CD4-positive, alpha-beta T cell treated with Interferon gamma for 1 hour (primary cell): ENCODE results near the gene EXT2.

Experiments
- DNase-seq: peaks from one replicate; pipeline ENCODE4 v3.0.0-alpha.2; 2020

EXT2 gene

GRCh38 chr11:44269369-44270351, 174.2 kb downstream of the EXT2 start:
- DNase-seq: no peak

GRCh38 chr11:44270403-44271273, 175.2 kb downstream of the EXT2 start:
- no peak for DNase-seq

- DNase-seq: no peak
These were observed 175.8 kb downstream of the EXT2 start for GRCh38 chr11:44271286-44271685.

- DNase-seq: no peak
These were observed 178.9 kb downstream of the EXT2 start for GRCh38 chr11:44274404-44274803.

- DNase-seq: no peak
These were observed 179.8 kb downstream of the EXT2 start for GRCh38 chr11:44275241-44275640.

DNA sequence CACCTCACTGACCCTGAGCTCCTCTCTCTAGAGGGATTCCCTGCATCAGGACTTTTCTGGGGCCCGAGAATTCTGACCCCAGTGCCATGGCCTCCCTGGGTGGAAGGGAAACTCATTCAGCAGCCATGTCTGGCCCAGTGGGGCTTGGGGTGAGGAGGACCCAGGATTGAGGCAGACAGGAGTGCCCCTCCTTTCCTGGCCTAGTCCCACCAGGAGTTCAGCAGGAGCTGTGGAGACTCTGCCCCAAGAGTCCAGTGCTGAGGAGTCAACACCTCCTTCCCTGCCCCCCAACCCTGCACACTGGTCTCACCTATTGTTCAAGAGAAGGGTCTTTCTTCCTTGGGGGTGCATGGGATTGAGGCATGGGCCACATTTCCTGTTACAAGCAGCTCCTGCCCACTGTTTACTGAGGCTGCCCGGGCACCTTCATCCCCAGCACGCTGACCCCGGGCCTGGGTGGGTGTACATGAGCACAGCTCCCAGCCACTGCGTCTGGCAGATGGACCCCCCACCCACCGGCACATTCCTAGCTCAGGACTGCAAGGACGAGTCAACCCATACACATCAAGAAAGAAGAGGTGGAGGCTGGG, 180.6 kb downstream of the EXT2 start:
- DNase-seq: no peak

DNA sequence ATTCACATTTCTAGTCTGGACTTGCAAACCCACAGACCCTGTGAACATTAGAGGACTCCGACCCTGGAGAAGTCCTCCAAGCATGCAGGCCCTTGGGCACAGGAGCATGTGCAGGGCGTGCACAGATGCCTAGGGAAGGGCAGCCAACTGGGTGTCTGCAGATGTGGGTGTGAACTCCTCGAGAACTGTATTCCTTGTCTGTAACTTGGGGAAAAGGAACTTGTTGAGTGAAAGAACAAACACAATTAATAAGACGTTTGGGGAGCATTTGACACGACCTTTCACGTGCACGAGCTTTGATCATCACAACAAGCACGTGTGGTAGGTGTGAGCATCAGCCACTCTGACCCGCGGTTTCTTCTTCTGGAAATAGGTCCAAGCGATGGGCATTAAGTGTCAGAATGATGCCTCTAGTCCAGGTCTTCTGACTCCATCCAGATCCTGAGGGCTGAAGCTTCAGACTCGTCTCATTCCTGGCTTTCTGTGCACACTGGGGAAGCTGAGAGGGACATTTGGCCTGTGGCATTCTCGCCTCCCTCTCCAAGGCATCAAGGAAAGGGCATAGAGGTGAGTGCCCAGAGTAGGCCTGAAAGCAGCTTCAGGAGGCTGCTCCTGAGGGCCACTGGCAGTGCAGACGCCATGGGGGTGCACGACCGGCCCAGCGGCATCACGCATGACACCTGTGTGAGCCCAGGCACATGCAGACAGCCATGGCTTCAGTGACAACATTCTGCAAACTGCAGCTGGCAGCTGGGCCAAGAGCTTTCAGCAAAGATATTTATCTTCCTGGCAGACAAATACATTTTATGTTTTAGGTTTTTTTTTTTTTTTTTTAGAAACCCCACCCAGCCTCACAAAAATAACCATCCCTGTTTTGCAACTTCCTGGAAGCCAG, 182.0 kb downstream of the EXT2 start:
- no peak for DNase-seq

DNA sequence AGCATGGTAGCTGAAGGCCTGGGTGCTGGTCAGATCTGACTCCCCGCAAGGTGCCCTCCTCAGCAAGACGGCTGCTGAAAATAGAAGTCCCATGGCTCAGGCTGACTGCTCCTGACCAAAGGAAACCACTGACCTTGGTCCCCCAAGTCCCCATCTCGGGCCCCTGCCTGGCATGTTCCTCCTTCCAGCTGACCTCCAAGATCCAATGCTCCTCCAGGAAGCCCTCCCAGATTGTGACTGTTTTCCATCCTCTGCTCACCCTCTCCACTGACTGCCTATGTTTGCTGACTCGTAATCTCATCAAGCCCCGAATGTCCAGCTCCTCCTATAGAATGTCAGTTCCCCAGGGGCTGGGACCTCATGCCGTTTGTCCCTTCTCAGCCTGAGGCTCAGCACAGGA, 184.0 kb downstream of the EXT2 start:
- no peak for DNase-seq

- DNase-seq: no peak
These were observed 184.8 kb downstream of the EXT2 start for GRCh38 chr11:44280257-44280656.

DNA sequence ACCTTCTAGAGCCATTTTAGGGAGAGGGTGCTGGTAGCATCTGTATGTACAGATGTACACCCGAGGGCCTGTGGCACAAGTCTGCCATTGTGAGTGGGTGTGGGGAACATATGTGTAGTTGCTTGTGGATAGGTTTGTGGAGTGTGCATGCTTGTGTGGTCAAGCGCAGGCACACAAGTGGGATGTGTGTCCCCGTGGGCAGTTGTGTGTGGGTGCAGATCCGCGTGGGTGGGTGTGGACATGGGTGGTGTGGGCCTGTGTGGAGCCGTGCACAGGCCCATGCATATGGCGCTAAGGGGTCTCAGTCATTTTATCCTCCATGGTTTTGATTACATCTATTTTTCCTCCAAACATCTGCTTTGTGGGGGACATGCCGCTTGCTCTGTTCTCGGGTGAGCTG, 185.7 kb downstream of the EXT2 start:
- no peak for DNase-seq

DNA sequence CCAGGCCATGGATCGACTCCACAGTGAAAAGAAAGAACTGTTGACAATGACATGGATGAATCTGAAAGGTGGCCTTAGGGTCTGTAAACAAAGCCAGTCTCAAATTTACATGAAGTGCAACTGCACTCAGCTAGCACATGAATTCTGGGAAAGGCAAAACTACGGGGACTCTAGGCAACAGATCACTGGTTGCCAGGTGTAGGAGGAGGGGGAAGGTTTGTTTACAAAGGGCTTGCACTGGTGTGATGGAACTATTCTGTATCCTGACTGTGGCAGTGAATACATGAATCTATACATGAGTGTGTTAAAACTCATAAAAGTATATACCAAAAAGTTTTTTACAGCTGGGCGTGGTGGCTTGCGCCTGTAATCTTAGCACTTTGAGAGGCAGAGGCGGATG, 187.1 kb downstream of the EXT2 start:
- no peak for DNase-seq

DNA sequence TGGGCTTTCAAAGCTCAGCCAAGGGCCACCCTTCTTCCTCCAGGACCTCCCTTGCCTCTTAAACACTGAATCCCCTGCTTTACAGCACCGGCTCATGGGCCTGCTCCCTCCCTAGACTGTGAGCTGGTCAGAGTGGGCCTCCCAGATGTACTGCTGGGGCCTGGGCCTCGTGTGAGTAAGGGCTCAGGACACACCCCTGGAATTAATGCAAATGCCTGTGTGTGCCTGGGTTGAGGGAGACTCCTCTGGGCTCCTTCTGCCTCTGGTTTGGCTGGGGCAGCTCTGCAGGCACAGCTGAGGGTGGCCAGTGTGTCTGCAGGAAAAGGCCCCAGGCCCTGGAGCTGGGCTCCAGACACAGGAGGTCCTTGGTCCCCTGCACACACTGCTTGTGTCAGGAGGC, 190.3 kb downstream of the EXT2 start:
- DNase-seq: no peak

DNA sequence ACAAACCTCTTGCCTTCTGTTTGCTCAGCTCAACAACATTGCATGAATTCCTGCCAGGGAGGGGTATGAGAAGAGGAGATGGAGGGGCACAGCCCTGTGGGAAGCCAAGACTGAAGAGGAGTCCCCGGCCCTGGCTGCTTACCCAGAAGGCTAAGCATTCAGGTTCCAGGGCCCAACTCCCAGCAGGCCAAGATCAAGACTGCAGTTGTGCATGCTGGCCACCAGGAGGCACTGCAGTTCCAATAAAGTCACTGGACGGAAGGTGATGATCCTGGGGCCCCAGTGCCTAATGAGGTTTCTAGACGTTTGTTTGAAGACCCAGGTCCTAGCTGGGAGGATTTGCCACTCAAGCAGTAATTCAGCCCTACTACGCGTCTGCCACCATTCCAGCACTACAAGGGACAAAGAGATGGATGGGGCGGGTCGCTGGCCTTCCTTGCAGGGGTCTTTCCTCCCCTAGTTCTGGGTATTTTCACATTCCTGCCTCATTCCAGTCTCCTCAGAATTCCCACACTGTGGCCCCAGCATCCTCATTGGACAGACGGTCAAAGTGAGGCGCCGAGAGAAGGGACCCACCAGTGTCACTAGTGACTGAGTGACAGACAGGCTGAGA, 190.9 kb downstream of the EXT2 start:
- DNase-seq: peak; percentile 47

GRCh38 chr11:44286911-44287310, 191.4 kb downstream of the EXT2 start:
- DNase-seq: no peak

GRCh38 chr11:44288133-44288526, 192.7 kb downstream of the EXT2 start:
- no peak for DNase-seq

DNA sequence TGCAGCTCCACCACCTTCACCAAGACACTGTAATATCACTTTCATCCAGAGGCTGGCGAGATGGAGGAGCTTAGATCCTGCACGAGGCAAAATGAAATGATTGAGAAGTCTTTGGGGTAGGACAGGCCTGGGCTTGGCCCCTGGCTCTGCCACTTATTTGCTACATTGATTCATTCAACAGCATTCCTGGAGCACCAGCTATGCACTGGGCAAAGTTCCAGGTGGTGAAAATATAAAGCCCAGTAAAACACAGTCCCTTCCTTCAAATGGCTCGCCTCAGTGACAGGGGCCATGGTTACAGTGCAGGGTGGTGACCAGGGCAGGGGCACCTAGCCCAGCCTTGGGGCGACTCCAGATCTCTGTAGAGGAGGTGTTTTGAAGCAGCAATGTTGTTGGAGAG, 194.7 kb downstream of the EXT2 start:
- DNase-seq: no peak
